ENCODE measurements around the gene MTA2.
"Not testable (repeated sequence)": the region's sequence is repeated elsewhere in the genome, so short reads cannot be mapped to it uniquely, and the experiment has no call there.

- TF ChIP-seq CTCF, POLR2A (IDR thresholded peaks at IDR 0.05): not testable (repeated sequence)
These were observed 30.2 kb downstream of the MTA2 start for GRCh38 chr11:62571493-62571892.
